Endodermal cell (in vitro differentiated cells): ENCODE data around the gene ALKBH4. TPM values are rescaled to one million over a fixed set of nuclear protein-coding genes. Genes with fewer than 3 reads are reported as not detected.
"Not testable (repeated sequence)": the region's sequence is repeated elsewhere in the genome, so short reads cannot be mapped to it uniquely, and the experiment has no call there.

Experiments
- DNase-seq: peaks from one replicate; pipeline ENCODE4 v3.0.0-alpha.2; 2017
- H3K27ac ChIP-seq: 2 replicates; pipeline ENCODE4 v1.5.1; 2013; ENCODE audit warnings: mild to moderate bottlenecking, low read depth, low read length, moderate library complexity
- H3K27me3 ChIP-seq: 2 replicates; pipeline ENCODE4 v1.6.1; 2013; ENCODE audit warnings: mild to moderate bottlenecking, low read length, moderate library complexity; ENCODE audit not compliant: insufficient read depth, control insufficient read depth, poor library complexity, severe bottlenecking
- H3K36me3 ChIP-seq: 2 replicates; pipeline ENCODE4 v1.7.0; 2013; ENCODE audit warnings: mild to moderate bottlenecking, low read length, moderate library complexity; ENCODE audit not compliant: control insufficient read depth, insufficient read depth
- H3K4me1 ChIP-seq: one replicate; pipeline ENCODE4 v1.7.0; 2013; ENCODE audit warnings: low read length; ENCODE audit not compliant: control insufficient read depth, insufficient read depth
- H3K4me3 ChIP-seq: 2 replicates; pipeline ENCODE4 v1.5.1; 2013; ENCODE audit warnings: mild to moderate bottlenecking, low read length, moderate library complexity
- H3K9ac ChIP-seq: 2 replicates; pipeline ENCODE4 v1.6.1; 2013; ENCODE audit warnings: mild to moderate bottlenecking, low read length, moderate library complexity; ENCODE audit not compliant: poor library complexity, severe bottlenecking; ENCODE audit errors: extremely low read depth
- H3K9me3 ChIP-seq: 2 replicates; pipeline ENCODE4 v1.6.1; 2013; ENCODE audit warnings: mild to moderate bottlenecking, low read length, moderate library complexity; ENCODE audit not compliant: control insufficient read depth
- H3K27ac Mint-ChIP-seq: 2 replicates; pipeline ENCODE4 v1.8.0; 2020; ENCODE audit warnings: mixed read lengths
- H3K27me3 Mint-ChIP-seq: 2 replicates; pipeline ENCODE4 v1.8.0; 2021; ENCODE audit warnings: mild to moderate bottlenecking, mixed read lengths; ENCODE audit not compliant: insufficient read depth
- H3K36me3 Mint-ChIP-seq: 2 replicates; pipeline ENCODE4 v1.8.0; 2020; ENCODE audit warnings: low read depth, mixed read lengths
- H3K4me1 Mint-ChIP-seq: 2 replicates; pipeline ENCODE4 v1.8.0; 2020; ENCODE audit warnings: mixed read lengths
- H3K4me3 Mint-ChIP-seq: 2 replicates; pipeline ENCODE4 v1.8.0; 2020; ENCODE audit warnings: mild to moderate bottlenecking, moderate library complexity, mixed read lengths
- H3K9me3 Mint-ChIP-seq: 2 replicates; pipeline ENCODE4 v1.8.0; 2020; ENCODE audit warnings: mild to moderate bottlenecking, mixed read lengths
- CTCF ChIP-seq: fragments of 200-600 bp; sonication (generic); conservative IDR thresholded peaks from 2 replicates; pipeline ENCODE4 v1.5.0; 2021; ENCODE audit warnings: antibody characterized with exemption, mild to moderate bottlenecking
- WGBS, 2 experiments: methylation state at CpG; one replicate each; pipeline versions ENCODE4 v1.1.5 to v1.1.7; 2013; ENCODE audit warnings: missing lambda C conversion rate in 2 of 2, mixed read lengths in 1 of 2; ENCODE audit not compliant: insufficient coverage in 1 of 2, insufficient read length in 1 of 2; 5-methylcytosine and 5-hydroxymethylcytosine counted together
- total RNA-seq, 2 donors: library from RNA; stranded (reverse); fragmentation: NEBNext Ultra II Directional in 1 of 2; extraction: Animal tissue kit (Norgen Biotek cat#: 25700) in 1 of 2; gene quantifications; 2 replicates in 1 of 2; 3 replicates in 1 of 2; pipeline ENCODE4 v1.2.1, GENCODE V29; 2021

The ALKBH4 gene
- total RNA-seq, 2 donors from 2014 or later: 16.2 to 17.2 TPM

DNA sequence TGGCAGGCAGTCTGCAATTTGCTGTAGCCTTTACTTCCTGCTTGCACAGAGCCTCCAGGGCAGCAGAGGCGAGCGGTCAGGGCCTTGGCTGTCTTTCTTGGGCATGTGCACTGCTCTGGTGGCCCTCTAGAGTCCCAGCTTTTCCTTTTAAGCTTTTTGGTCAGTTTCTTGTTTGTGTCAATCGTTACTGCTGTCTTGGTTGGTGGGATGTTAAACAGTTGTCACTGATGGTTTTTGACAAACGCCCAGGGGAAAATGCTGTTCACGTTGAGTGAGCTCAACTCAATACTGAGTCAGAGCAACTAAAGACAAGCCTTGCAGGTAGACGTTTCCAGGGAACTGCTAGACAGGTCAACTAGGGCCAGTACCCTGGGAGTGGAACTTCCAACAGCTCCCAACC is 54.5 kb downstream of the ALKBH4 start:
- H3K9me3 ChIP-seq: peaks cover 26% of the 10 kb centered on the region
- WGBS, 2 experiments: 77 to 80% methylated on average over 6 of the region's 6 CpGs
- H3K9ac ChIP-seq: no peak overlapping the region
- H3K27ac Mint-ChIP-seq: no peak overlapping the region
- TF ChIP-seq CTCF: no peak
- no peaks in the 10 kb centered on the region for H3K27me3 ChIP-seq
- no peak overlapping the region for H3K4me3 Mint-ChIP-seq
- no peaks in the 10 kb centered on the region for H3K27me3 Mint-ChIP-seq
- peaks cover 22% of the 10 kb centered on the region for H3K9me3 Mint-ChIP-seq
- no peaks in the 10 kb centered on the region for H3K4me1 ChIP-seq
- H3K27ac ChIP-seq: no peak overlapping the region
- DNase-seq: no peak
- H3K36me3 Mint-ChIP-seq: peaks cover 94% of the 10 kb centered on the region
- peaks cover 97% of the 10 kb centered on the region for H3K36me3 ChIP-seq
- no peaks in the 10 kb centered on the region for H3K4me1 Mint-ChIP-seq
- no peak overlapping the region for H3K4me3 ChIP-seq

DNA sequence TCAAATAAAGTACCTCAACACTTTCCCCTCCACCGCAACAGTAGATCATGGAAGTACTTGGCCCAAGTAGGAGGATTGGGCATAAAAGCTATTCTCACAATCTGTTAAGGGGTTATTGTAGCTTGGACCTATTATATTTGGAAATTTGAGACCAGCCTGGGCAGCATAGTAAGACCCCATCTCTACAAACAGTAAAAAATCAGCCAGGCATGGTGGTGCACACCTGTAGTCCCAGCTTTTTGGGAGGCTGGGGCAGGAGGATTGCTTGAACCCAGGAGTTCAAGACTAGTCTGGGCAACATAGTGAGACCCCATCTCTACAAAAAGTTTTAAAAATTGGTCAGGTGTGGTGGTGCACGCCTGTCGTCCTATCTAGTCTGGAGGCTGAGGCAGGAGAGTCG is 55.3 kb downstream of the ALKBH4 start:
- H3K4me1 ChIP-seq: no peaks in the 10 kb centered on the region
- Mint-ChIP-seq H3K9me3 (peaks cover 22% of the 10 kb centered on the region), H3K27me3 (no peaks in the 10 kb centered on the region), H3K36me3 (peaks cover 92% of the 10 kb centered on the region), H3K4me1 (no peaks in the 10 kb centered on the region), H3K27ac (no peak overlapping the region), H3K4me3 (no peak overlapping the region)
- H3K27me3 ChIP-seq: no peaks in the 10 kb centered on the region
- H3K36me3 ChIP-seq: peaks cover 98% of the 10 kb centered on the region
- no peak overlapping the region for H3K4me3 ChIP-seq
- H3K27ac ChIP-seq: no peak overlapping the region
- H3K9me3 ChIP-seq: peaks cover 26% of the 10 kb centered on the region
- DNase-seq: no peak
- H3K9ac ChIP-seq: no peak overlapping the region
- 96 to 97% methylated on average over 3 to 4 of the region's 4 CpGs for WGBS, 2 experiments
- no peak for TF ChIP-seq CTCF

DNA sequence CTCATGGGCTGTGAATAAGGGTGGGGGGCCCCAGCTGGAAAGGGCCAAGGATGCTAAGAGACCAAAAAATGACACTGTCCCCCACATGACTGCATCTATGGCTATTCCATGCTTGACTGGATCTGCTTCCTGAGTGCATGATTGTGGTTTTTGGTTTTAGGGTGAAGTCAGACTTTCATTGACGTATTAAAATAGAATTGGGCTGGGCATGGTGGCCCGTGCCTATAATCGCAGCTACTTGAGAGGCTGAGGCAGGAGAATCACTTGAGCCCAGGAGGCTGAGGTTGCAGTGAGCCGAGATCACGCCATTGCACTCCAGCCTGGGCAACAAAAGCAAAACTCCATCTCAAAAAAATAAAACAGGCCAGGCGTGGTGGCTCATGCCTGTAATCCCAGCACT is 56.1 kb downstream of the ALKBH4 start:
- H3K4me3 Mint-ChIP-seq, H3K9ac ChIP-seq, H3K27me3 ChIP-seq, H3K4me1 ChIP-seq, H3K4me1 Mint-ChIP-seq, H3K27ac Mint-ChIP-seq, DNase-seq, H3K27me3 Mint-ChIP-seq, H3K4me3 ChIP-seq, H3K27ac ChIP-seq: not testable (repeated sequence)
- Mint-ChIP-seq H3K9me3 (peaks cover 22% of the 10 kb centered on the region), H3K36me3 (peaks cover 91% of the 10 kb centered on the region)
- WGBS, 2 experiments: 95 to 100% methylated on average over 3 to 6 of the region's 6 CpGs
- Histone ChIP-seq H3K36me3 (peaks cover 97% of the 10 kb centered on the region), H3K9me3 (peaks cover 26% of the 10 kb centered on the region)

- no peaks in the 10 kb centered on the region for H3K27me3 ChIP-seq
- no peaks in the 10 kb centered on the region for H3K4me1 Mint-ChIP-seq
- peaks cover 26% of the 10 kb centered on the region for H3K9me3 ChIP-seq
- peaks cover 92% of the 10 kb centered on the region for H3K36me3 Mint-ChIP-seq
- 80 to 95% methylated on average over 3 to 6 of the region's 6 CpGs for WGBS, 2 experiments
- no peak overlapping the region for H3K27ac Mint-ChIP-seq
- no peak overlapping the region for H3K4me3 Mint-ChIP-seq
- no peak overlapping the region for H3K27ac ChIP-seq
- H3K9me3 Mint-ChIP-seq: peaks cover 22% of the 10 kb centered on the region
- H3K27me3 Mint-ChIP-seq: no peaks in the 10 kb centered on the region
- no peak for TF ChIP-seq CTCF
- H3K4me3 ChIP-seq: no peak overlapping the region
- peaks cover 97% of the 10 kb centered on the region for H3K36me3 ChIP-seq
- no peak for DNase-seq
- no peaks in the 10 kb centered on the region for H3K4me1 ChIP-seq
- no peak overlapping the region for H3K9ac ChIP-seq
Observed at GRCh38 chr7:102407910-102408309, 56.8 kb downstream of the ALKBH4 start.
